Testis (tissue), 3 donors: Measurements from ENCODE around the gene AK4. TPM values are rescaled to one million over a fixed set of nuclear protein-coding genes. Genes with fewer than 3 reads are reported as not detected.
"Not testable (repeated sequence)": the region's sequence is repeated elsewhere in the genome, so short reads cannot be mapped to it uniquely, and the experiment has no call there.

ENCODE experiments used
- DNase-seq: peaks from one replicate; pipeline ENCODE4 v3.0.0-alpha.2; 2019
- H3K27ac ChIP-seq, 2 donors: fragments of 200-600 bp; sonication (generic); one replicate each; pipeline ENCODE4 v1.5.1; 2019
- H3K27me3 ChIP-seq: fragments of 200-600 bp; sonication (generic); one replicate; pipeline ENCODE4 v1.5.1; 2019
- H3K36me3 ChIP-seq: fragments of 200-600 bp; sonication (generic); one replicate; pipeline ENCODE4 v1.5.1; 2017; ENCODE audit warnings: low read depth; ENCODE audit errors: missing control alignments
- H3K4me1 ChIP-seq: fragments of 200-600 bp; sonication (generic); one replicate; pipeline ENCODE4 v1.5.1; 2019
- H3K4me3 ChIP-seq, 2 donors: fragments of 200-600 bp; sonication (generic); one replicate each; pipeline ENCODE4 v1.5.1; 2017 to 2019
- H3K9me3 ChIP-seq: fragments of 200-600 bp; sonication (generic); one replicate; pipeline ENCODE4 v1.5.1; 2017
- POLR2A ChIP-seq: fragments of 450-650 bp; IDR thresholded peaks from one replicate; pipeline ENCODE4 v1.6.1; 2017; ENCODE audit warnings: antibody characterized with exemption, mild to moderate bottlenecking, moderate library complexity
- WGBS, 2 donors: methylation state at CpG; one replicate each; pipeline ENCODE4 v1.1.5; 2018; 5-methylcytosine and 5-hydroxymethylcytosine counted together
- intact Hi-C: fragments of 100-400 bp; cut with DNase I; formaldehyde crosslinking; loops from one replicate; pipeline ENCODE4 v1.15.1; 2023; ENCODE audit warnings: low total_unique reads
- polyA plus RNA-seq: library from polyadenylated mRNA; stranded (reverse); fragments of 350-450 nt; fragmentation: Illumina TruSeq; extraction: RNeasy Lipid Tissue Mini Kit (QIAGEN cat#74804); gene quantifications from one replicate; pipeline ENCODE4 v1.2.3, GENCODE V29; 2014; ENCODE audit warnings: low read depth, low replicate concordance; ENCODE audit not compliant: insufficient read depth
- total RNA-seq, 2 donors: library from RNA; depleted of rRNA; stranded (reverse); fragments of >200 nt; gene quantifications; one replicate each; pipeline ENCODE4 v1.2.3, GENCODE V29; 2016
- TF ChIP-seq, protein P1 (sequence below), 3 experiments: fragments of 450-650 bp in 2 of 3; fragments of 200-600 bp in 1 of 3; sonication (generic) in 1 of 3; IDR thresholded peaks; one replicate each; pipeline ENCODE4 v1.5.1; 2016 to 2019; ENCODE audit warnings: antibody characterized with exemption in 3 of 3, mild to moderate bottlenecking in 2 of 3, moderate library complexity in 1 of 3

The AK4 gene
- total and polyA plus RNA-seq, 3 donors from 2014 or later, result 29.0 to 42.0 (median 40.1) TPM

DNA sequence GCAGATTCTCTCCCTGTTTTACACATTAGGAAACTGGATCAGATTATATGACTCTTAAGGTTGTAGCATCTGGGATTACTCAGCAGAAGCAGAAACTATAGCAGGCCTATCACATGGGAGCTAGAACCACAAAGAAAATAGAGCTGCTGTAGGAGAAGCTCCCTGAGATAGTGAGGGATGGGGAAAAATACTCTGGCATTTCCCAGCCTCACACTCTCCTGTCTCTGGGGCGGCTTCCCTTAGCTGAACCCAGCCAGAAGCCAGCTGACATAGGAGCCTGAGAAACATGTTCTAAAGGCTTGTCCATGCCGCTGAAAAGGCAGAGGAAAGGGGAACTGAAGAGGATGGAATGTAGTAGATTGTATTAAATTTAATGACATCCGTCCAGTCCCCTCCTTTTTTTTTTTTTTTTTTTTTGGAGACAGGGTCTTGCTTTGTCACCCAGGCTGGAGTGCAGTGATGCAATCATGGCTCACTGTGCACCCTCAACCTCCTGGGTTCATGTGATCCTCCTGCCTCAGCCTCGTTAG is 84.5 kb downstream of the AK4 start:
- Histone ChIP-seq H3K27me3 (no peaks in the 10 kb centered on the region), H3K36me3 (no peaks in the 10 kb centered on the region), H3K4me3 (no peak overlapping the region), H3K27ac (no peak overlapping the region), H3K4me1 (no peaks in the 10 kb centered on the region), H3K9me3 (no peaks in the 10 kb centered on the region)
- TF ChIP-seq, protein P1, sequence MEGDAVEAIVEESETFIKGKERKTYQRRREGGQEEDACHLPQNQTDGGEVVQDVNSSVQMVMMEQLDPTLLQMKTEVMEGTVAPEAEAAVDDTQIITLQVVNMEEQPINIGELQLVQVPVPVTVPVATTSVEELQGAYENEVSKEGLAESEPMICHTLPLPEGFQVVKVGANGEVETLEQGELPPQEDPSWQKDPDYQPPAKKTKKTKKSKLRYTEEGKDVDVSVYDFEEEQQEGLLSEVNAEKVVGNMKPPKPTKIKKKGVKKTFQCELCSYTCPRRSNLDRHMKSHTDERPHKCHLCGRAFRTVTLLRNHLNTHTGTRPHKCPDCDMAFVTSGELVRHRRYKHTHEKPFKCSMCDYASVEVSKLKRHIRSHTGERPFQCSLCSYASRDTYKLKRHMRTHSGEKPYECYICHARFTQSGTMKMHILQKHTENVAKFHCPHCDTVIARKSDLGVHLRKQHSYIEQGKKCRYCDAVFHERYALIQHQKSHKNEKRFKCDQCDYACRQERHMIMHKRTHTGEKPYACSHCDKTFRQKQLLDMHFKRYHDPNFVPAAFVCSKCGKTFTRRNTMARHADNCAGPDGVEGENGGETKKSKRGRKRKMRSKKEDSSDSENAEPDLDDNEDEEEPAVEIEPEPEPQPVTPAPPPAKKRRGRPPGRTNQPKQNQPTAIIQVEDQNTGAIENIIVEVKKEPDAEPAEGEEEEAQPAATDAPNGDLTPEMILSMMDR (IDR thresholded peaks at IDR 0.05), result no peak
- no peak for TF ChIP-seq POLR2A
- DNase-seq, result no peak
- intact Hi-C loops, result no loop called here
- 76 to 88% methylated on average over 4 of the region's 4 CpGs for WGBS, 2 donors

DNA sequence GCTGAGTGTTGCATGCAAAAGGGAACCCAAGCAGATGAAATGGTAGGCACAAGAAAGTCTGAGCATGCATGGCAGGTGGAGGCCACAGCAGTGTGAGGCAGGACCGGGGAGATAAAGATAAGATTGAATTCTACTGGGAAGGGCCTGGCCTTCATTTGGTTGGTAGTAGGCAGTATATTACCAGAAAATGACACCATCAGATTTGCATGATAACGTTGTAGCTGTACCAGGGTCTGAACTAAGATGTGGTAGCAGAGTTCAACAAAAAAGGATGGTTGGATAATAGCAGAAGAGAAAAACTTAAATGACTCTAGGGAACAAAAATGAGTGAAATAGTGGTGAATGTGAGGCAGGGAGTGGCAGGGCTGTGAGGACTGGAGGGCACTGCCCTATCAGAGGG is 85.8 kb downstream of the AK4 start:
- Histone ChIP-seq H3K9me3 (no peaks in the 10 kb centered on the region), H3K27ac (no peak overlapping the region), H3K36me3 (no peaks in the 10 kb centered on the region), H3K27me3 (no peaks in the 10 kb centered on the region), H3K4me3 (no peak overlapping the region), H3K4me1 (no peaks in the 10 kb centered on the region)
- no peak for DNase-seq
- intact Hi-C loops, result no loop called here
- TF ChIP-seq, protein P1 (IDR thresholded peaks at IDR 0.05), result no peak
- no peak for TF ChIP-seq POLR2A
- WGBS, 2 donors, result 69 to 70% methylated on average over 2 of the region's 2 CpGs

DNA sequence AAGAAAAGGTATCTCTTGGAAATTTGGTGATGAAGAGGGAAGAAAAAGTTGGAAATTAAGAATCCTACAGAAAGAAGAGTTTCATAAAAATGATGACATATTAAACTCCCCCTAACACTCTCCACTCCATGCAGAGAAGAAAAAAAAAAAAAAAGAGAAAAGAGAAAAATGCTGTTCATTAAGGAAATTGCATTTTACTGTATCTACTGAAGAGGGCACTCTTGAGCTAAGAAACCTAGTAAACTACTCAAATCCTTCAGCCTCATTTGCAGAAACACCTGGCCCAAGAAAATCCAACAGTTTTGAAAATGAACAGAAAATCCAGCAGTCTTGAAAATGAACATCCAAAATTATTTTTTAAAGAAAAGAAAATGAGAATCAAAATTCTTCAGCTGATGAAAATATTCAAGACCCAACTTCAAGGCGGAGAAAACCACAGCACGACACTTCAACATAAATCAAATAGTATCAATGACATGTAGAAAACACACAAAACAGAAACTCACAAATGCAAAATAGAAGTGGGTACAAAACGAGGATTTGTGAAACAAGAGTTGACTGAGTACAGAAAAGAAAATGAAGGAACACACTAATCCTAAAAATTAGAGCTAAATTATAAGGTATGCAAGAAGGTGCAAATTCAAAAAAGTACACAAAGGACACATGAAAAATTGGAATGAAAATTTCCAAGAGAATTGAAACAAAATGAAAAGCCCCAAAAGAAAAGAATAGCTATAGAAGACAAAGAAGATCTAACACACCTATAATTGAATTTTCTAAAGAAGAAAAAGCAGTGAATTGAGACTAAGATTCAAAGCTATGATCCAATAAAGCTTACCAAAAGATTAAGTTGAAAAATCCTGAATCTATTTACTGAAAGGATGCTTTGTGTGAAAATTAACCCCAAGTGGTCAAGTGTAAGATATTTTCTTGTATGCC is 88.1 kb downstream of the AK4 start:
- intact Hi-C loops, result no loop called here
- no peak overlapping the region for H3K27ac ChIP-seq
- WGBS, 2 donors, result 51 to 76% methylated on average over 3 of the region's 3 CpGs
- no peak overlapping the region for H3K4me3 ChIP-seq
- H3K4me1 ChIP-seq, result no peaks in the 10 kb centered on the region
- no peaks in the 10 kb centered on the region for H3K36me3 ChIP-seq
- no peak for DNase-seq
- H3K9me3 ChIP-seq, result no peaks in the 10 kb centered on the region
- H3K27me3 ChIP-seq, result no peaks in the 10 kb centered on the region
- TF ChIP-seq, protein P1 (IDR thresholded peaks at IDR 0.05), result peak in 2 of 3 experiments; percentile 17 to 28
- no peak for TF ChIP-seq POLR2A

DNA sequence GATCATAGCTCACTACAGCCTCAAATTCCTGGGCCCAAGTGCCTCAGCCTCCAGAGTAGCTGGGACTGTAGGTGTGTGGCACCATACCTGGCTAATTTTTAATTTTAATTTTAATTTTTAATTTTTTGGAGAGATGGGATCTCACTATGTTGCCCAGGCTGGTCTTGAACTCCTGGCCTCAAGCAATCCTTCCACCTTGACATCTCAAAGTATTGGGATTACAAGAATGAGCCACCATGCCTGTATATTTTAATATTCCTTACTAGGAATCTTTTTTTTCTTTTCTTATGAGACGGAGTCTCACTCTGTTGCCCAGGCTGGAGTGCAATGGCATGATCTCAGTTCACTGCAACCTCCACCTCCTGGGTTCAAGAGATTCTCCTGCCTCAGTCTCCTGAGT is 89.1 kb downstream of the AK4 start:
- H3K27ac ChIP-seq, intact Hi-C loops, DNase-seq, H3K9me3 ChIP-seq, H3K4me1 ChIP-seq, H3K36me3 ChIP-seq, H3K4me3 ChIP-seq, H3K27me3 ChIP-seq: not testable (repeated sequence)
- WGBS, 2 donors, result 83 to 92% methylated on average over 1 of the region's 1 CpG

DNA sequence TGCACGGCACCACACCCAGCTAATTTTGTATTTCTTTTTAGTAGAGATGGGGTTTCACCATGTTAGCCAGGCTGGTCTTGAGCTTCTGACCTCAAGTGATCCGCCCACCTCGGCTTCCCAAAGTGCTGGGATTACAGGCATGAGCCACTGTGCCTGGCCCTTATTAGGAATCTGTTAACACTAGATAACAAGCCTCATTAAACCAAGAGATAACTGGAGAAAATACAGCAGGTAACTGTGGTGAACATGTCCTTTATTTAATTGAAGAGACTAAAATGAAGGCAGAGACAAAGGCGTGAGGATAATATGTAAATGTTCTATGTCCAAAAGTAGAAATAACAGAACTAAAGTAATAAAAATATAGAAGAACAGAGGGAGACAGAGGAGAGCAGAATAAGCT is 89.5 kb downstream of the AK4 start:
- 84 to 91% methylated on average over 4 of the region's 4 CpGs for WGBS, 2 donors
- H3K4me1 ChIP-seq, result no peaks in the 10 kb centered on the region
- intact Hi-C loops, result no loop called here
- no peaks in the 10 kb centered on the region for H3K27me3 ChIP-seq
- TF ChIP-seq, protein P1 (IDR thresholded peaks at IDR 0.05), result no peak
- TF ChIP-seq POLR2A, result no peak
- no peaks in the 10 kb centered on the region for H3K36me3 ChIP-seq
- H3K27ac ChIP-seq, result no peak overlapping the region
- H3K9me3 ChIP-seq, result no peaks in the 10 kb centered on the region
- no peak overlapping the region for H3K4me3 ChIP-seq
- no peak for DNase-seq
